ENCODE data around the gene FLG2.
A peak's percentile ranks its signal among the peaks of the same experiment; 100 is the strongest.

FLG2 gene

DNA sequence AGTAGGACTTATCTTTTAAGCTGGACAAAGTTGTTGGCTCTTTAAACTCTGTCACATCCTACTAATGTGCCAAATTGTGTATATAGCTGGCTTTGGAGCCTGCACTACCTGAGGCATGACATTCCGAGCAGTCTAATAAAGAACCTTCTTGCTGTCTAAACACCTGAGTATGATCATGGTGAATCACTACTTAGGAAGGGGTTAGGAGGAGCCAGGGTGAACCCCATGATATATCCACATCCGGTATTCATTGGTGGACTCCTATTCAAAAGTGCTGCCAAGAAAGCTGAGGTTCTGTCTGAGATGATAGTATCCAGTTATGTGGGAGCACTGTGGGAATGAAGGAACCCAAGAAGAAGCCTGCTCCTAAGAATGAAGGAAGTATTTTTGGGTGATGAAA, 27.1 kb upstream of the FLG2 start:
- no peak overlapping the region for H3K4me3 ChIP-seq (ENCODE audit: low read length)
- no peak for TF ChIP-seq CTCF (IDR thresholded peaks at IDR 0.05; ENCODE audit: insufficient read depth, low read depth, low read length, missing control alignments)
- peak; percentile 72 for DNase-seq (ENCODE audit: low read depth)

GRCh38 chr1:152380932-152381331, 21.1 kb upstream of the FLG2 start:
- no peak for TF ChIP-seq CTCF (IDR thresholded peaks at IDR 0.05; ENCODE audit: insufficient read depth, low read depth, low read length, missing control alignments)
- H3K4me3 ChIP-seq (ENCODE audit: low read length): no peak overlapping the region
- no peak for DNase-seq (ENCODE audit: low read depth)

GRCh38 chr1:152374451-152374850, 14.6 kb upstream of the FLG2 start:
- H3K4me3 ChIP-seq (ENCODE audit: low read length): no peak overlapping the region
- no peak for DNase-seq (ENCODE audit: low read depth)
- no peak for TF ChIP-seq CTCF (IDR thresholded peaks at IDR 0.05; ENCODE audit: insufficient read depth, low read depth, low read length, missing control alignments)

DNA sequence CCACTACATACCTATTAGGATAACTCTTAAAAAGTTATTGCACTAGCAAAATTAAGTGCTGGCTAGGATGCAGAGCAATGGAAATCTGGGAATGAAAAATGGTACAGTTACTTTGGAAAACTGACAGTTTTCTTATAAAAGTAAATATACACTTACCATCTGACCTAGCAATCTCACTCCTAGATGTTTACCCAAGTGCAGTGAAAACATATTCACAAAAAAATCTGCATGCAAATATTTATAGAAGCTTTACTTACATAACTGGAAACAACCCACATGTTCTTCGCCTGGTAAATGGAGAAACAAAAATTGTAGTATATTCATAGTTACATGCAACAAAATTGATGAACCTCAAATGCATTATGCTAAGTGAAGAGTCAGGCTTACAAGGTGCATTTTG, 12.9 kb upstream of the FLG2 start:
- no peak overlapping the region for H3K4me3 ChIP-seq (ENCODE audit: low read length)
- no peak for DNase-seq (ENCODE audit: low read depth)
- TF ChIP-seq CTCF (IDR thresholded peaks at IDR 0.05; ENCODE audit: insufficient read depth, low read depth, low read length, missing control alignments): no peak

DNA sequence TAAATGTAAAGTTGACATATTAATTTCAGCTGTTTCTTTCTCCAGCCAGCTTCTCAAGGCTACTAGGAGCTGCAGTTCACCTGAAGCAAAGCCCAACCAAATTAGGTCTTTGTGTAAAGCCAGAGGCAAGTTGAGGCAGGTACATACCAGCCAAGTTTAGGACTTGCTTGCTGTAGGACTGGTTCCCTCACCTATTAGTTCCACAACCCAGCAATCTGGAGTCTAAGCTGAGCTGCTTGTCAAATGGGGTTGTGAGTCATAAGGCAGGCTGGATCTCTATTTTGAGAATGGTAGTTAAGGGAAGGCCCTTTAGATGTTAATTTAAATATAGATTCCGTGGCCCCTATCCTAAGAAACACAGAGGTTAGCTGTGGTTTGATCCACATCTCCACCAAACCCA, 7.6 kb upstream of the FLG2 start:
- TF ChIP-seq CTCF (IDR thresholded peaks at IDR 0.05; ENCODE audit: insufficient read depth, low read depth, low read length, missing control alignments): no peak
- peak; percentile 98 for DNase-seq (ENCODE audit: low read depth)
- H3K4me3 ChIP-seq (ENCODE audit: low read length): no peak overlapping the region

- no peak for DNase-seq (ENCODE audit: low read depth)
- TF ChIP-seq CTCF (IDR thresholded peaks at IDR 0.05; ENCODE audit: insufficient read depth, low read depth, low read length, missing control alignments): no peak
- no peak overlapping the region for H3K4me3 ChIP-seq (ENCODE audit: low read length)
Measured at GRCh38 chr1:152356736-152357135, 3.1 kb downstream of the FLG2 start.

DNA sequence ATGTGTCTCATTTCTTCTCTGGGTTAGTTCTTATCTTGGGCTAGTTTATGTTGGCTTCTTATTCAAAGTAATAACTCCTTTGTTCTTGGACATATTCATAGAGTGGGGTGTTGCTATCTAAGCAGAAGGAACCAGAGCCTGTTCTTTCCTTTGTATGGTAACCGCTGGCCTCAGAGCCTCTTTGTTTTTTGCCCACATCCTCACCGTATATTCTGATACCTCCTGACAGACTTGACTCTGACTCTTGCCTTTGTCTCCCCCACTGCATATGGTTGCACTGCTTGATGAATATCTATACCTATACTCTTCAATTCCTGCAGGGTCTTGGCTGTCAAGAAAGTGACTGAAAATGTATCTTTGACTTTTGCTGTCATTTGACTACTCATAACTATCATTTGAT, 10.2 kb downstream of the FLG2 start:
- DNase-seq (ENCODE audit: low read depth): no peak
- TF ChIP-seq CTCF (IDR thresholded peaks at IDR 0.05; ENCODE audit: insufficient read depth, low read depth, low read length, missing control alignments): no peak
- no peak overlapping the region for H3K4me3 ChIP-seq (ENCODE audit: low read length)
